ENCODE results near the gene PRKD1.

Gene PRKD1

DNA sequence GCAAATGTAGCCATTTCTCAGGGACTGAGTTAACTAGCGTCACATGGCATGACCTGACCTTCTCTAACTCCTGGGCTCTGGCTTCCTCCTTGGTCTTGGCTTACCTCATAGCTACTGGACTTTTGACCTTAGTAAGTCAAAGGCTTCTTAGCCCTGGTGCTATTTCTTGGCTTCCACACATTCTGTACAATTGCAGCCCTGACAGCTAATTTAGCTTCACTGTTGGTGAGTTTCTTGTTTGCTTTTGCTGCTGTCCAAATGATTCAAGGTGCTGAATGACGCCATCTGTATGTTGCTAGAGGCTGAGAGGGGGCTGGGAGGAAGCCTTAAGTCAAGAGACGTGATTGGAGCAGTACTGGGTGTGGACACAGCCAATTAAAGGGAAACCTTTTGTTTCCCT is 202.7 kb downstream of the PRKD1 start:
- TF ChIP-seq, protein P1, sequence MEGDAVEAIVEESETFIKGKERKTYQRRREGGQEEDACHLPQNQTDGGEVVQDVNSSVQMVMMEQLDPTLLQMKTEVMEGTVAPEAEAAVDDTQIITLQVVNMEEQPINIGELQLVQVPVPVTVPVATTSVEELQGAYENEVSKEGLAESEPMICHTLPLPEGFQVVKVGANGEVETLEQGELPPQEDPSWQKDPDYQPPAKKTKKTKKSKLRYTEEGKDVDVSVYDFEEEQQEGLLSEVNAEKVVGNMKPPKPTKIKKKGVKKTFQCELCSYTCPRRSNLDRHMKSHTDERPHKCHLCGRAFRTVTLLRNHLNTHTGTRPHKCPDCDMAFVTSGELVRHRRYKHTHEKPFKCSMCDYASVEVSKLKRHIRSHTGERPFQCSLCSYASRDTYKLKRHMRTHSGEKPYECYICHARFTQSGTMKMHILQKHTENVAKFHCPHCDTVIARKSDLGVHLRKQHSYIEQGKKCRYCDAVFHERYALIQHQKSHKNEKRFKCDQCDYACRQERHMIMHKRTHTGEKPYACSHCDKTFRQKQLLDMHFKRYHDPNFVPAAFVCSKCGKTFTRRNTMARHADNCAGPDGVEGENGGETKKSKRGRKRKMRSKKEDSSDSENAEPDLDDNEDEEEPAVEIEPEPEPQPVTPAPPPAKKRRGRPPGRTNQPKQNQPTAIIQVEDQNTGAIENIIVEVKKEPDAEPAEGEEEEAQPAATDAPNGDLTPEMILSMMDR (IDR thresholded peaks at IDR 0.05; ENCODE audit: poor library complexity, severe bottlenecking) = no peak
- ATAC-seq (ENCODE audit: low read depth) (no peak), DNase-seq (ENCODE audit: low spot score) (no peak)
- Histone ChIP-seq H3K27me3 (ENCODE audit: insufficient read depth, poor library complexity, severe bottlenecking) (peaks cover 10% of the 10 kb centered on the region), H3K4me3 (ENCODE audit: severe bottlenecking) (no peak overlapping the region), H3K9me3 (ENCODE audit: severe bottlenecking) (no peaks in the 10 kb centered on the region), H3K27ac (ENCODE audit: poor library complexity, severe bottlenecking) (no peak overlapping the region), H3K4me1 (ENCODE audit: insufficient read depth, poor library complexity, severe bottlenecking) (no peaks in the 10 kb centered on the region), H3K36me3 (ENCODE audit: low read depth) (no peaks in the 10 kb centered on the region)

DNA sequence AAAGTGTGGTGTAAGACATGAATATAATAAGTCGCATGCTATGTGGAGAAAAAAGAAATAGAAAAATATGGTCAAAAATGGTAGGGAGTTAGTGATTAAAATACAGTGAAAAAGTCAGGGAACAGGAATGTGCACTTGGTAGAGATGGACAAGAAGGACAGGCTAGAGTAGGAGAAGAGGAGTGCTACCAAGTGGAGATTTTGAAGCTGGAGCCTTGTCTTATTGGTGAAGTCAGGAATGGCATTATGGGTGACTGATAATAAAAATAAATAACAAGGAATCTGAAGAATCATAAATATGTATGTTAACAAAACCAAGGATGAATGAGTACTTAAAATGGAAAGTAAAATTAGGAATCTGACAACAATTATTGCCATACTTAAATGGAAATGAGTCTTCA is 204.8 kb downstream of the PRKD1 start:
- ATAC-seq (ENCODE audit: low read depth) (no peak), DNase-seq (ENCODE audit: low spot score) (no peak)
- Histone ChIP-seq H3K4me3 (ENCODE audit: severe bottlenecking) (no peak overlapping the region), H3K36me3 (ENCODE audit: low read depth) (no peaks in the 10 kb centered on the region), H3K27ac (ENCODE audit: poor library complexity, severe bottlenecking) (no peak overlapping the region), H3K4me1 (ENCODE audit: insufficient read depth, poor library complexity, severe bottlenecking) (no peaks in the 10 kb centered on the region), H3K9me3 (ENCODE audit: severe bottlenecking) (no peaks in the 10 kb centered on the region), H3K27me3 (ENCODE audit: insufficient read depth, poor library complexity, severe bottlenecking) (no peaks in the 10 kb centered on the region)
- TF ChIP-seq, protein P1 (IDR thresholded peaks at IDR 0.05; ENCODE audit: poor library complexity, severe bottlenecking) = no peak

DNA sequence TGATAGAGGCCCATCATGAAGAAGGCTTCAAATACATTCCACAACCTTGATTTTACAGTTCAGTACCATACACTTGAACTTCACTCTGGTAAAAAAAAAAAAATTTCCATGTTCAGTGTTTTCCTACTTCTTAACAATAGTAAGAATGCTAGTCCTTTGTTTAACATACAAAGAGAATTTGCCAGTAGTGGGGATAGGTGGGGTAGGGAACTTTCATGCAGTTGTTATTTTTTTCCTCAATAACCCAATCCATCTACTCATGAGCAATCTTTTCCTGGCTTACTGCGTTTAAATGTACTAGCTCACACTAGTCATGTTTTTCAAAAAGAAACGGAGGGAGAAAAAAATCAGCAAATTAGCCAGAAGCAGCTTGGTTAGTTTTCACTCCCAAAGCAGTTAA is 206.1 kb downstream of the PRKD1 start:
- H3K27ac ChIP-seq (ENCODE audit: poor library complexity, severe bottlenecking) = no peak overlapping the region
- H3K27me3 ChIP-seq (ENCODE audit: insufficient read depth, poor library complexity, severe bottlenecking) = no peaks in the 10 kb centered on the region
- no peaks in the 10 kb centered on the region for H3K36me3 ChIP-seq (ENCODE audit: low read depth)
- no peaks in the 10 kb centered on the region for H3K4me1 ChIP-seq (ENCODE audit: insufficient read depth, poor library complexity, severe bottlenecking)
- H3K9me3 ChIP-seq (ENCODE audit: severe bottlenecking) = no peaks in the 10 kb centered on the region
- TF ChIP-seq, protein P1 (IDR thresholded peaks at IDR 0.05; ENCODE audit: poor library complexity, severe bottlenecking) = no peak
- H3K4me3 ChIP-seq (ENCODE audit: severe bottlenecking) = no peak overlapping the region
- ATAC-seq (ENCODE audit: low read depth) (no peak), DNase-seq (ENCODE audit: low spot score) (no peak)

DNA sequence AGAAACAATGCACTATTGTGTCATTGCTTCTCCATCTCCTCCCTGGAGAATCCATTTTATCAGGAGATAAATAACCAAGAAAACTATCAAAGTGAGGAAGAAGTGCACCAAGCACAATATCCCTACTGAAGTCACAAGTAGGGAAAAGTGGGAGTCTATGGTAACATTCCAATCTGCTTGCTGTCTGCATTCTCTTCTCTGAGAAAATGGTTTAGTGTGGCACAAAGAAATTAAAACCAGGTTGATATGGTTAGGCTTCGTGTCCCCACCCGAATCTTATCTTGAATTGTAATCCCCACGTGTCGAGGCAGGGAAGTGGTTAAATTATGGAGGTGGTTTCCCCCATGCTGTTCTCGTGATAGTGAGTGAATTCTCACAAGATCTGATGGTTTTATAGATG is 209.7 kb downstream of the PRKD1 start:
- H3K4me3 ChIP-seq (ENCODE audit: severe bottlenecking) = no peak overlapping the region
- H3K4me1 ChIP-seq (ENCODE audit: insufficient read depth, poor library complexity, severe bottlenecking) = no peaks in the 10 kb centered on the region
- ATAC-seq (ENCODE audit: low read depth) (no peak), DNase-seq (ENCODE audit: low spot score) (no peak)
- TF ChIP-seq, protein P1 (IDR thresholded peaks at IDR 0.05; ENCODE audit: poor library complexity, severe bottlenecking) = no peak
- H3K9me3 ChIP-seq (ENCODE audit: severe bottlenecking) = no peaks in the 10 kb centered on the region
- no peak overlapping the region for H3K27ac ChIP-seq (ENCODE audit: poor library complexity, severe bottlenecking)
- H3K36me3 ChIP-seq (ENCODE audit: low read depth) = no peaks in the 10 kb centered on the region
- H3K27me3 ChIP-seq (ENCODE audit: insufficient read depth, poor library complexity, severe bottlenecking) = no peaks in the 10 kb centered on the region

DNA sequence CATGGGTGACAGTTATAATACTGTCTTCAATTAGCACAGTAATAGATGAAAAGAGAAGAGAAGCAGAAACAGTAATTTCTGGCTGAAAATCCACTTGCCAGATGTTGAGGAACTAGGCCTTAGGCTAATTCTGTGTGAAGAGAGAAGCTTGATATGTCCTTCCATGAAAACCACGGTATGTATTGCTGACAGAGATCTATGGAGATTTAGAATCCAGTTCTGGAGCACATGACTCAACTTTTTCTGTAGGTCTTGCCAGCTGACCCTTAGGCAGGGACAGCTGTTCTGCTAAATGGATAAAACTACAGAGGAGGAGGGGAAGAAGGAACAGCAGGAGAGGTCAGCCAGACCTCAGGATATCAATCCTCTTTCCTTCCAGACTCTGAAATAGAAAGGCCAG is 211.5 kb downstream of the PRKD1 start:
- Histone ChIP-seq H3K4me3 (ENCODE audit: severe bottlenecking) (no peak overlapping the region), H3K27ac (ENCODE audit: poor library complexity, severe bottlenecking) (no peak overlapping the region), H3K36me3 (ENCODE audit: low read depth) (no peaks in the 10 kb centered on the region), H3K4me1 (ENCODE audit: insufficient read depth, poor library complexity, severe bottlenecking) (no peaks in the 10 kb centered on the region), H3K27me3 (ENCODE audit: insufficient read depth, poor library complexity, severe bottlenecking) (no peaks in the 10 kb centered on the region), H3K9me3 (ENCODE audit: severe bottlenecking) (no peaks in the 10 kb centered on the region)
- ATAC-seq (ENCODE audit: low read depth) (no peak), DNase-seq (ENCODE audit: low spot score) (no peak)
- TF ChIP-seq, protein P1 (IDR thresholded peaks at IDR 0.05; ENCODE audit: poor library complexity, severe bottlenecking) = no peak

Data from RWPE2 (cell line).